Eye (tissue), 1 donor: Measurements from ENCODE around the gene BMPR1B.
"Not testable (repeated sequence)": the region's sequence is repeated elsewhere in the genome, so short reads cannot be mapped to it uniquely, and the experiment has no call there.

Source experiments
- DNase-seq: peaks from one replicate; pipeline ENCODE4 v3.0.0-alpha.2; 2015

Gene BMPR1B

GRCh38 chr4:95158045-95158444 is 400.3 kb downstream of the BMPR1B start:
- no peak for DNase-seq

DNA sequence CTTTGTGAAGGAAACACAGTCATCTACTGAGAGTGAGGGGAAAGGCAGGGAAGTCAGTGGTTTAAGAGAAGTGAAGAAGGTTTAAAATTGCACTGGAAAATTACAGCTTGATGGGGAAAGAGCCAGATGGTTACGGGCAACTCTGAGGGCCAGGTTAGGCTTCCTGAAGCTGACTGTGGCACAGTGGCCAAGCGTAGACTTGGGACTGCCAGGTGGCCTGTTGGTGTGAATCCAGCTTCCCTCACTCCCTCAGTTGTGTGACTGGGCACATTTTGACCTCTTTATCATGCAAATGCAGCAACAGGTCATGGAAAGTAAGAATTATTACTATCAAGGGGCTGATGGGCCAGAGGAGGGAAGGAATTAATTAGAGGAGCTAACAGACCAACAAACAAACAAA is 400.9 kb downstream of the BMPR1B start:
- no peak for DNase-seq

- DNase-seq = no peak
Measured at GRCh38 chr4:95159384-95159783, 401.6 kb downstream of the BMPR1B start.

GRCh38 chr4:95161781-95162469 is 404.2 kb downstream of the BMPR1B start:
- DNase-seq = no peak

DNA sequence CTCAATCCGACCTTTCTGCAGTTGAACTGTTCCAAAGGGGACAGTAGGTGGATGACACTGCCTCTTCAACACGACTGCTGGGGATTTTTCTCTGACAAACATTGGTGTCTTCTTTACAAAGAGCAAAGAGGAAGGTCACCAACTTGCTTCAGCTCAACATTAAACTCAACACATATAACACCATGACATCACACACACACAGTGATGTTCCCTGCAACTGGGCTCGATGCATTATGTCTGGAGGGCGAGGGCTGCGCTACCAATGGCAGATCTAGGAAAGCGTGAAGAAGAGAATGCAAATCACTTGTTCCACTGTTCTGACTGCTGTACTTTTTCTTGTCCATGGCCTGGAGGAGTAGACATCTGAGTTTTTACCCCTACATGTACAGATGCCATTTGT is 405.1 kb downstream of the BMPR1B start:
- no peak for DNase-seq

GRCh38 chr4:95165926-95166524 is 408.3 kb downstream of the BMPR1B start:
- DNase-seq = peak; percentile 90

DNA sequence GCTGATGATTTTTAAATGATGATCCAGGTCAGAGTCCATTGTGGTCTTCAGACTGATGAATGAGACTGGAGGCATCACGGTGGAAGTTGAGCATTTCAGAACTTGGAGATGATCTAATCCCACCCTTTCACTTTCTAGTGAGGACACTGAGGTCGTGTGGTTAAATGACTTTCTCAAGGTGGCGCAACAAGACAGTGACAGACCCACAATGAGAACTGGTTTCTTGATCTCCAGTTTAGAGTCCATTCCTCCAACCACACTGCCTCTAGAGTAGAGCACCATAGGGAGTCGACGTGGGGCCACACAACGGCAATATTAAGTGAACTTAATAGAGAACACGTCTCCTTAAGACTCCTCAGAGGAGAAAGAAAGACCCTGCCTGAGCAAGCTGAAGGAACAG is 410.1 kb downstream of the BMPR1B start:
- no peak for DNase-seq

GRCh38 chr4:95170176-95170575 is 412.4 kb downstream of the BMPR1B start:
- DNase-seq = no peak

DNA sequence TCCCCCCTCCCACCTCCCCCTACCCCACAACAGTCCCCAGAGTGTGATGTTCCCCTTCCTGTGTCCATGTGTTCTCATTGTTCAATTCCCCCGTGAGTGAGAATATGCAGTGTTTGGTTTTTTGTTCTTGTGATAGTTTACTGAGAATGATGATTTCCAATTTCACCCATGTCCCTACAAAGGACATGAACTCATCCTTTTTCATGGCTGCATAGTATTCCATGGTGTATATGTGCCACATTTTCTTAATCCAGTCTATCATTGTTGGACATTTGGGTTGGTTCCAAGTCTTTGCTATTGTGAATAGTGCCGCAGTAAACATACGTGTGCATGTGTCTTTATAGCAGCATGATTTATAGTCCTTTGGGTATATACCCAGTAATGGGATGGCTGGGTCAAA is 413.6 kb downstream of the BMPR1B start:
- not testable (repeated sequence) for DNase-seq

DNA sequence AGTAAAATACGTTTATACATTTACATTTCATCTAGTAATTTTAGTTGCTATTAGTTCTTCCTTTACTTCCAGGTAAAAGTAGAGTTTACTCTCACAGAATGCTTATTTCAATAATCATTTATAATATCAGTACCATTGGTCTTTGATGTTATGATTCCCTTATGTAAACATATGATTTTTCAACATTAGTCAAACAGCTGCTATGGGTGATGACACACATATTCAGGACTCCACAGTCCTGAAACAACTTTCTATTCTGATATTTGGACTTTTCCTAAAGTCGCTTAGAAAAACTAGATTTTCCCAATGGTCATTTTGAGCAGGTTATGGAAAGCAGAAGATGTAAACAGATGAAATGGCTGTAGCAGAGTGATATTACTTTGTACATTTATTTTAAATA is 421.2 kb downstream of the BMPR1B start:
- no peak for DNase-seq

GRCh38 chr4:95180531-95181242 is 422.9 kb downstream of the BMPR1B start:
- DNase-seq = peak; percentile 71

GRCh38 chr4:95181243-95181995 is 423.7 kb downstream of the BMPR1B start:
- DNase-seq = peak; percentile 83

DNA sequence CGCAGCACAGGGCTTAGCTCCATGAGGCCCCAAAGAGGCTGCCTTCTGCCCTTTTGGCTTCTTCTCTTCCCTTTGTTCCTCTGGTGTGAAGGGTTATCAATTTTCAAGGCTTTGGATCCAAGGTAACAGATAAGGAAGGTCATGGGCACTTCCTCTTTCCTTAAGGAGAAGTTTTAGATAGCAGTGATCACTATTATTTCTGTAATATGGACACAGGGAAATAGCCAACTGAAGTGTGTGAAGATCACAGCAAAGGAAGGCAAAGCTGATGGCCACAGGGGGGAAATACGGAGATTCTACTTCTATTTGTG is 424.2 kb downstream of the BMPR1B start:
- no peak for DNase-seq

GRCh38 chr4:95183656-95184408 is 426.1 kb downstream of the BMPR1B start:
- DNase-seq = no peak

GRCh38 chr4:95186666-95187065 is 428.9 kb downstream of the BMPR1B start:
- DNase-seq = peak; percentile 68

- no peak for DNase-seq
Measured at GRCh38 chr4:95188701-95189370, 431.1 kb downstream of the BMPR1B start.

- peak; percentile 80 for DNase-seq
Measured at GRCh38 chr4:95190751-95191436, 433.1 kb downstream of the BMPR1B start.

DNA sequence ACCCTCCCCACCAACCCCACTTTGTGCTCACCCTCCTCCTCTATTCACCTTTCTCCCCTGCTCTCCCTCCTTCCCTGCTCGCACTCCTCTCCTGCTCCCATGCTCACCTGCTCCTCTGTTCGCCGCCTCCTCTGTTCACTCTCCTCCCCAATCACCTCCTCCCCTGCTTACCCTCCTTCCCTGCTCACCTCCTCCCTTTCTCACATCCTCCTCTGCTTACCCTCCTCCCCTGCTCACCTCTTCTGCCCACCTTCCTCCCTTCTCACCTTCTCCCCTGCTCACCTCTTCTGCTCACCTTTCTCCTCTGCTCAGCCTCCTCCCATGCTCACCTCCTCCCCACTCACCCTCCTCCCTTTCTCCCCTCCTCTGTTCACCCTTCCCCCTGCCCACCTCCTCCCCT is 433.8 kb downstream of the BMPR1B start:
- no peak for DNase-seq

GRCh38 chr4:95193391-95194224 is 435.9 kb downstream of the BMPR1B start:
- DNase-seq = peak; percentile 48

DNA sequence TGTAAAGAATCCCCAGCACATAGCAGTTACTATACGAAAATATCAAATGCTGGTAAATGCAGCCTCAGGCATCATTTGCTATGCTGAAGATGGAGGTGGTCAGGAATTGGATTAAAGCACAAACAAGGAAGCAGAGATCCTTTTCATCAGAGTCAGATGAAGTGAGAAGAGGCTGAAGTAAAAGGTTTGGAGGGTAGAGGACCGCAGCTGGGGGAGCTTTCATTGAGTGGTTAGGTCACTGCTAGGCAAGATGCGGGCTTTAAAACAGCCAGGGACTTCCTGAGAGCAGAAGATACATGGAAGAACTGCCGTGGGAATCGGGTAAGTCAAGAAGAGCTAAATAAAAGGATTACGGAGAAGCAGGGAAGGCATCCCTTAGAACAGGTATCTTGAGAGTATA is 439.6 kb downstream of the BMPR1B start:
- DNase-seq = no peak

GRCh38 chr4:95198961-95199360 is 441.2 kb downstream of the BMPR1B start:
- DNase-seq = no peak
